Astrocyte of the cerebellum (primary cell): Measurements from ENCODE around the gene PNLIPRP2.

Experiments used
- DNase-seq: peaks from one replicate; pipeline ENCODE4 v3.0.0-alpha.2; 2011; ENCODE audit warnings: low read depth
- H3K4me3 ChIP-seq: 2 replicates; pipeline ENCODE4 v1.5.1; 2011; ENCODE audit warnings: mild to moderate bottlenecking, low read depth, low read length, moderate library complexity
- CTCF ChIP-seq: IDR thresholded peaks from 2 replicates; pipeline ENCODE4 v1.5.1; 2012; ENCODE audit warnings: low read length, low read depth, moderate library complexity, mild to moderate bottlenecking; ENCODE audit errors: missing control alignments
- in situ Hi-C: cut with HindIII; loops from 2 replicates; pipeline ENCODE4 v1.10.0; 2017; ENCODE audit warnings: low sequenced_read_pairs

The PNLIPRP2 gene

GRCh38 chr10:116646502-116646901 is 25.7 kb downstream of the PNLIPRP2 start:
- no peak for TF ChIP-seq CTCF
- no peak for DNase-seq
- H3K4me3 ChIP-seq, result no peak overlapping the region
- in situ Hi-C loops, result no loop called here

DNA sequence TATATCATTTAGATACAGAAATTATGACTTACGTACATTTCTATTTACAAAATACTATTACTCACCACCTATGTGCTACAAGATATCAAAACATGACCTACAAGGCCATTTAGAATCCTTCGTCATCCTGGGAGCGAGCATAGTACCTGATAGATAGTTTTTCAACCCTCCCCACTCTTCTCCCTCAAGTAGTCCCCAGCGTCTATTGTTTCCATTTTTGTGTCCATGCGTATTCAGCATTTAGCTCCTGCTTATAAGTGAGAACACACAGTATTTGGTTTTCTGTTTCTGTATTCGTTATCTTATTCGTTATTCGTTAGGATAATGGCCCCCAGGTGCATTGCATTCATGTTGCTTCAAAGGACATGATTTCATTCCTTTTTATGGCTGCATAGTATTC is 28.1 kb downstream of the PNLIPRP2 start:
- no peak for TF ChIP-seq CTCF
- no peak overlapping the region for H3K4me3 ChIP-seq
- no peak for DNase-seq
- in situ Hi-C loops, result no loop called here

DNA sequence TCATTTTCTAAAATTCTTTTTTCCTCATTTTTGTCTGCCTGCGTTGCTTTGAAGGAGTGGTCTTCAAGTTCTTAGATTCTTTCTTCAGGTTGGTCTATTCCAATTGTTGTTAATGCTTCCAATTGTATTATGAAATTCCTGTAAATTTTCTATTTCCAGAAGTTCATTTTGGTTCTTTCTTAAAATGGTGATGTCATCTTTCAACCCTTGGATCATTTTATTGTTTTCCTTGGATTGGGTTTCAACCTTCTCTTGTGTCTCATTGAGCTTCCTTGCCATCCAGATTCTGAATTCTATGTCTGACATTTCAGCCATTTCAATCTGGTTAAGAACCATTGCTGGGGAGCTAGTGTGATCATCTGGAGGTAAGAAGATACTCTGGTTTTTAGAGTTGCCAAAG is 33.1 kb downstream of the PNLIPRP2 start:
- in situ Hi-C loops, result no loop called here
- DNase-seq, result no peak
- H3K4me3 ChIP-seq, result no peak overlapping the region
- TF ChIP-seq CTCF, result no peak

GRCh38 chr10:116654816-116655215 is 34.1 kb downstream of the PNLIPRP2 start:
- in situ Hi-C loops, result no loop called here
- H3K4me3 ChIP-seq, result no peak overlapping the region
- no peak for DNase-seq
- TF ChIP-seq CTCF, result peak; percentile 3

DNA sequence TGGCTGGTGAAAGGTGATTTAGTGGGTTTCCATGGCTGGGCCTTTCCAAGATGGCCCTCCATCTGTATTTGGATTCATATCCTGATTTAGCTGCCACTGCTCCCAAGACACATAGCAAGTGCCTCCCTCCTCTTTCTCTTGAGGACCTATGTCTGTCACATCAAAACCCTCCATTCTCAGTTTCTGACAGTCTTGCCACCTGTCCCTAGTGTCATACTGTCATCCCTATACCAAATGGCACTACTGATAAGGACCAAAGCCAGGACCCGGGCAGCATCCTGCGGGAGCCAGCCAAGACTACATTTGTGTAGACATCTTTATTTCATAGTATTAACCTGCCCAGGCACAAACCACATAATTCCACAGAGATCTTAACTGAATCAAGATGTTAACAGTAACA is 34.8 kb downstream of the PNLIPRP2 start:
- no peak for DNase-seq
- in situ Hi-C loops, result no loop called here
- no peak for TF ChIP-seq CTCF
- H3K4me3 ChIP-seq, result no peak overlapping the region

DNA sequence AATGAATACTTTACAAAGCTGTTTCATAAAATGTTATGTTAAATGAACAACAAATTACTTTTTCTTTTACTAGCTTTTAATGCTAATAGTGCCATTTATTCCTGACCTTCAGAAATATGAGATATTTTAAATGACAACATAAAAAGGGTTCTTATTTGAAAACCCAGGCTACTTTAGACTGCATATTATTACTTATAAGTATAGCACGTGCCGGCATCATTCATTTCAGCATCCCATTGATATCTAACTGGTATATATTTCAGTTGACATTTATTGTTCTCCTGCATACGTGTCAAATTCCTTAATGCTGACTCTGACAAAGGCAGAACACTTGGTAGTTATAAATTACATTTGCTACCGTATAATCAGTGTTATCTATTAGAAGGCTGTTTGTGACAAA is 35.3 kb downstream of the PNLIPRP2 start:
- in situ Hi-C loops, result no loop called here
- no peak for DNase-seq
- H3K4me3 ChIP-seq, result no peak overlapping the region
- no peak for TF ChIP-seq CTCF
